Fibroblast of lung (primary cell): ENCODE results near the gene EFCAB5. TPM values are rescaled to one million over a fixed set of nuclear protein-coding genes. Genes with fewer than 3 reads are reported as not detected.

Source experiments
- DNase-seq, 2 donors: peaks; one replicate each; pipeline versions ENCODE4 v3.0.0 to v3.0.0-alpha.2; 2010; ENCODE audit warnings: low read depth in 2 of 2
- H2AFZ ChIP-seq: 2 replicates; pipeline ENCODE4 v1.5.1; 2012; ENCODE audit warnings: low read length, control low read depth, inconsistent platforms
- H3K27ac ChIP-seq: 2 replicates; pipeline ENCODE4 v1.5.1; 2011; ENCODE audit warnings: low read length, control low read depth; ENCODE audit not compliant: insufficient read depth
- H3K27me3 ChIP-seq: 2 replicates; pipeline ENCODE4 v1.5.1; 2011; ENCODE audit warnings: mild to moderate bottlenecking, low read length; ENCODE audit not compliant: control insufficient read depth, insufficient read depth
- H3K36me3 ChIP-seq: 2 replicates; pipeline ENCODE4 v1.5.1; 2011; ENCODE audit warnings: low read length; ENCODE audit not compliant: control insufficient read depth, insufficient read depth
- H3K4me1 ChIP-seq: 2 replicates; pipeline ENCODE4 v1.5.1; 2011; ENCODE audit warnings: low read length; ENCODE audit not compliant: control insufficient read depth, insufficient read depth; ENCODE audit errors: extremely low read depth
- H3K4me2 ChIP-seq: 2 replicates; pipeline ENCODE4 v1.5.1; 2011; ENCODE audit warnings: low read length, control low read depth; ENCODE audit not compliant: insufficient read depth; ENCODE audit errors: extremely low read depth
- H3K4me3 ChIP-seq, 4 experiments: fragments of 200-600 bp in 1 of 4; sonication (generic) in 1 of 4; replicated peaks in 1 of 4; 2 replicates each; pipeline ENCODE4 v1.5.1; 2011 to 2016; ENCODE audit warnings: low read length in 4 of 4, low read depth in 3 of 4, mild to moderate bottlenecking in 3 of 4, control low read depth in 2 of 4, inconsistent platforms in 1 of 4, mixed read lengths in 1 of 4; ENCODE audit not compliant: insufficient read depth in 1 of 4; ENCODE audit errors: control extremely low read depth in 1 of 4
- H3K79me2 ChIP-seq: 2 replicates; pipeline ENCODE4 v1.5.1; 2012; ENCODE audit warnings: mild to moderate bottlenecking, low read length, inconsistent platforms; ENCODE audit not compliant: control insufficient read depth, insufficient read depth
- H3K9ac ChIP-seq: 2 replicates; pipeline ENCODE4 v1.5.1; 2011; ENCODE audit warnings: mild to moderate bottlenecking, low read length, control low read depth; ENCODE audit not compliant: insufficient read depth
- H3K9me3 ChIP-seq: 2 replicates; pipeline ENCODE4 v1.5.1; 2012; ENCODE audit warnings: low read depth, low read length; ENCODE audit not compliant: control insufficient read depth, insufficient read depth
- H4K20me1 ChIP-seq: 2 replicates; pipeline ENCODE4 v1.5.1; 2011; ENCODE audit warnings: low read length; ENCODE audit not compliant: control insufficient read depth, insufficient read depth; ENCODE audit errors: extremely low read depth
- EZH2 ChIP-seq: IDR thresholded peaks from 2 replicates; pipeline ENCODE4 v1.5.1; 2012; ENCODE audit warnings: low read length, control low read depth, mild to moderate bottlenecking; ENCODE audit errors: missing control alignments
- polyA plus RNA-seq, 2 donors: library from polyadenylated mRNA; depleted of rRNA in 1 of 2; stranded (reverse) in 1 of 2; unstranded in 1 of 2; fragments of >200 nt; gene quantifications; 2 replicates each; pipeline ENCODE4 v1.2.1, GENCODE V29; 2011 to 2012; ENCODE audit warnings: missing spikeins in 1 of 2
- total RNA-seq: library from RNA; depleted of rRNA; stranded (reverse); fragments of >200 nt; gene quantifications from 2 replicates; pipeline ENCODE4 v1.2.1, GENCODE V29; 2014
- TF ChIP-seq, protein P1 (sequence below), 2 donors: IDR thresholded peaks in 1 of 2; conservative IDR thresholded peaks in 1 of 2; 1 replicate in 1 of 2; 2 replicates in 1 of 2; pipeline ENCODE4 v1.5.1; 2011 to 2012; ENCODE audit warnings: low read length in 2 of 2, control low read depth in 1 of 2, inconsistent platforms in 1 of 2, low read depth in 1 of 2, mild to moderate bottlenecking in 1 of 2

The EFCAB5 gene
- total and polyA plus RNA-seq, 2 donors (not counting 1 experiment from before 2014, with no cell fraction given), result 0.14 to 0.66 TPM

DNA sequence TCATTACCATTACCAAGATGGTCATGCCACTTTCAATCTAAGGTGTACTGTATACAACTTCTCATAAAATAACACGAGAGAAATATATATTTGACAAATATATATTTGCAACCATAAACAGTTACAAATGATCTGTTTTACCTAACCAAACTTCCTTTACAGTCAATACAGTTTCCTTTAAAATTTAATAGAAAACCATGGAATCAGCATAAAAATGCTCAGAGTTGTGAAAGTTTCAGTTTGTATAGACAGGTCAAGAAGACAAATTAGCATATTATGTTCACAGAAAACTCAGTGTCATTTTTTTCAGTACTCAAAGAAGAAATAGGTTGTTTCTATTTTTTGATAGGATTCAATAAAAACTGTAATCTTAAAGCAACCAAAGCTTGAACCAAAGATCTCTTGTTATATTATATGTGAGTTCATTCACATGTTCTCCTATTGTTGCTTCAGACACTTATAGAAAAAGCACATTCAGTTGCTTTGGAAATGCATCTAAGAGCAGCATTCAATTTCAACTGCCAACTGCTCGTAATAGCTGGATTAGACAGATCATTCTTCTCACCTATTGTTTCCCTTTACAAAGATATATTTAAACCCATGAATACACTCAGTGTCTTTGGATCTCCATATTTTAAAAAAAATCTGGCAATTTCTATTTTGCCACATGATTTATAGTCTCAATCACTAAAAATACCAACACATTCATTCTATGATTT lies 26.5 kb upstream of the EFCAB5 start:
- H2AFZ ChIP-seq, result no peak overlapping the region
- H4K20me1 ChIP-seq, result no peaks in the 10 kb centered on the region
- H3K9me3 ChIP-seq, result no peaks in the 10 kb centered on the region
- peaks cover 1% of the 10 kb centered on the region for H3K36me3 ChIP-seq
- H3K79me2 ChIP-seq, result peaks cover 5% of the 10 kb centered on the region
- H3K4me2 ChIP-seq, result no peak overlapping the region
- no peak for TF ChIP-seq EZH2
- TF ChIP-seq, protein P1, sequence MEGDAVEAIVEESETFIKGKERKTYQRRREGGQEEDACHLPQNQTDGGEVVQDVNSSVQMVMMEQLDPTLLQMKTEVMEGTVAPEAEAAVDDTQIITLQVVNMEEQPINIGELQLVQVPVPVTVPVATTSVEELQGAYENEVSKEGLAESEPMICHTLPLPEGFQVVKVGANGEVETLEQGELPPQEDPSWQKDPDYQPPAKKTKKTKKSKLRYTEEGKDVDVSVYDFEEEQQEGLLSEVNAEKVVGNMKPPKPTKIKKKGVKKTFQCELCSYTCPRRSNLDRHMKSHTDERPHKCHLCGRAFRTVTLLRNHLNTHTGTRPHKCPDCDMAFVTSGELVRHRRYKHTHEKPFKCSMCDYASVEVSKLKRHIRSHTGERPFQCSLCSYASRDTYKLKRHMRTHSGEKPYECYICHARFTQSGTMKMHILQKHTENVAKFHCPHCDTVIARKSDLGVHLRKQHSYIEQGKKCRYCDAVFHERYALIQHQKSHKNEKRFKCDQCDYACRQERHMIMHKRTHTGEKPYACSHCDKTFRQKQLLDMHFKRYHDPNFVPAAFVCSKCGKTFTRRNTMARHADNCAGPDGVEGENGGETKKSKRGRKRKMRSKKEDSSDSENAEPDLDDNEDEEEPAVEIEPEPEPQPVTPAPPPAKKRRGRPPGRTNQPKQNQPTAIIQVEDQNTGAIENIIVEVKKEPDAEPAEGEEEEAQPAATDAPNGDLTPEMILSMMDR (conservative IDR thresholded peaks at IDR 0.05 in 1 of 2, IDR thresholded peaks at IDR 0.05 in 1 of 2; ENCODE audit: low read depth in 1 of 2, low read length in 2 of 2), result no peak
- no peak for DNase-seq
- H3K9ac ChIP-seq, result no peak overlapping the region
- no peak overlapping the region for H3K4me3 ChIP-seq
- no peak overlapping the region for H3K27ac ChIP-seq
- H3K27me3 ChIP-seq, result no peaks in the 10 kb centered on the region
- H3K4me1 ChIP-seq, result peaks cover 2% of the 10 kb centered on the region

DNA sequence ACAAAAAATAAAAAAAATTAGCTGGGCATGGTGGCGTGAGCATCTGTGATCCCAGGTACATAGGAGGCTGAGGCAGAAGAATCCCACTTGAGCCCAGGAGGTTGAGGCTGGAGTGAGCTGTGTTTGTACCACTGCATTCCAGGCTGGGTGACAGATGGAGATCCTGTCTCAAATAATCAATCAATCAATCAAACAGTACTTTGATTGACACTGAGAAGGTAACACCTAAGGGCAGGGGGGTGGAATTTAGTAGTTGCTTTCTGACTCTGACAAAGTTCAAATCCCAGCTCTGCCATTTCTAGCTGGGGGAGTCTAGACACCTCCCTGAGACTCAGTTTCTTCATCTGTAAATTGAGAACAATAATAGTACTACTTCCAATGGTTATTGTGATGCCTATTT lies 23.4 kb upstream of the EFCAB5 start:
- Histone ChIP-seq H3K4me2 (no peak overlapping the region), H3K4me1 (peaks cover 2% of the 10 kb centered on the region), H3K79me2 (peaks cover 14% of the 10 kb centered on the region), H2AFZ (no peak overlapping the region), H3K27me3 (no peaks in the 10 kb centered on the region), H3K4me3 (no peak overlapping the region), H3K9ac (no peak overlapping the region), H4K20me1 (no peaks in the 10 kb centered on the region), H3K27ac (no peak overlapping the region), H3K36me3 (peaks cover 1% of the 10 kb centered on the region), H3K9me3 (no peaks in the 10 kb centered on the region)
- no peak for DNase-seq
- TF ChIP-seq, protein P1 (conservative IDR thresholded peaks at IDR 0.05 in 1 of 2, IDR thresholded peaks at IDR 0.05 in 1 of 2; ENCODE audit: low read depth in 1 of 2, low read length in 2 of 2), result no peak
- no peak for TF ChIP-seq EZH2

DNA sequence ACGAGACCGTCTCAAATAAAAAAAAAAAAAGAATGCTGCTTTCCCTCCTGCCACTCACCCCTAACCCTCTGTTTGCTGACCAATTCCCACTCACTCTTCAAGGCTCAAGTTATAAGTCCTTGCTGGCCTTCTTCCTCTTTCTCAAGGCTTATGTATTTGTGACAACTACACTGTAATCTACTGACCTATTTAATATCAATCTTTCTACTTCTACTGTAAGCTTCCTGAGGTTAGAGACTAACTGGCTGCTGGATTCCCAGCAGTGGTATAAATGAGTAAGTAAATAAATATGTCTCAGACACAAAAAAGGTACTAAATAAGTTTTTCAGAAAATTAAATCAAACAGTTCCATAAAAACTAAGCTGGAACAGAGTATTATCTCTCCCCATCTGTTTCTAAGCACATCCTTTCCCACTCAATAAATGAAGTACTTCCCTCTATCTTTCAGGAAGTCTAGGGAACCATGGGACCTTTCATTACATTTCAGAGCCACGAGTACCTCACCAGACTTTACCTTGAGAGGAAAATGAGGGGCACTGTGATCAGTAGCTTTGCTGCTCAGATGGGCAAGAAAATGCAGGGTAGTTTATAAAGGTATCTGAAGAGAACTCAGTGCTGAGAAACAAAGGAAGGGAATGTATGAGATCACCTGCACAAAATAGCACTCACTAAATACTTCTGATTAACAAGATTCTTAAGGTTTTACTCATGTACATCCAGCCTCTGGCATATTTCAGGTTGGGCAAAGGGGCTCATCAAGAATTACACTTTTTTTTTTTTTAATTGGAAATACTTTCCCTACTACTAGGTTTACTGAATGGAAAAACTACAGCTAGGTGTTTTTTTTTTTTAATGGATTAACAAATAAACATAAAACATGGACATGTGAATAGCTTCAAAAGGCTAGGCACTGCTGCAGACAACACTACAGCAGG lies 22.2 kb upstream of the EFCAB5 start:
- no peak overlapping the region for H3K27ac ChIP-seq
- peaks cover 19% of the 10 kb centered on the region for H3K79me2 ChIP-seq
- H2AFZ ChIP-seq, result no peak overlapping the region
- H3K9ac ChIP-seq, result no peak overlapping the region
- no peaks in the 10 kb centered on the region for H3K36me3 ChIP-seq
- no peak overlapping the region for H3K4me3 ChIP-seq
- no peaks in the 10 kb centered on the region for H4K20me1 ChIP-seq
- no peaks in the 10 kb centered on the region for H3K27me3 ChIP-seq
- peaks cover 2% of the 10 kb centered on the region for H3K4me1 ChIP-seq
- no peaks in the 10 kb centered on the region for H3K9me3 ChIP-seq
- DNase-seq, result peak in 1 of 2 donors; percentile 92
- peak overlapping the region; percentile 35 for H3K4me2 ChIP-seq
- no peak for TF ChIP-seq EZH2
- TF ChIP-seq, protein P1 (conservative IDR thresholded peaks at IDR 0.05 in 1 of 2, IDR thresholded peaks at IDR 0.05 in 1 of 2; ENCODE audit: low read depth in 1 of 2, low read length in 2 of 2), result no peak
